HG03097 (cell line): ENCODE results near the gene HYPK.

ENCODE experiments used
- ATAC-seq: cut with Tn5 transposase; IDR thresholded peaks from one replicate; pipeline ENCODE4 v1.9.1; 2021; ENCODE audit not compliant: unreplicated experiment, low FRiP score

HYPK gene, protein sequence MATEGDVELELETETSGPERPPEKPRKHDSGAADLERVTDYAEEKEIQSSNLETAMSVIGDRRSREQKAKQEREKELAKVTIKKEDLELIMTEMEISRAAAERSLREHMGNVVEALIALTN

GRCh38 chr15:43800286-43801141, at the start of gene HYPK:
Gene HYPK (plus strand): TSS chr15:43800599. CDS start chr15:43800623, 24 bp downstream.
- peak; percentile 74 for ATAC-seq

- no peak for ATAC-seq
These were observed 48.5 kb upstream of the HYPK start for GRCh38 chr15:43751885-43752284.

DNA sequence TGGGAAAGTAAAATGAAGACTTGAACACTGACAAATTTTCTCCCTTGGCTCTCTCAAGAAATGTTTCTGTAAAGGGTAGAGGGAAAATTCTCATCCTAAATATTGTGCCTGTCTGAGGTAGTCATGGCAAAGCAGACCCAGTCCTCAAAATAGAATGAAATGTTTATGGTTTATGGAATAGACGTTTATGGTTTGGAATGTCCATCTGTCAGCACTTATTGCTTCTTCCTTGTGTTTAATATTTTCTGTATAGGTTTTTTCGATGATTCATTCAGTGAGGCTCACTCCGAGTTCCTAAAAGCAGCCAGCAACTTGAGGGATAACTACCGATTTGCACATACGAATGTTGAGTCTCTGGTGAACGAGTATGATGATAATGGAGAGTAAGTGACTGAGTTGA, 37.6 kb upstream of the HYPK start:
- ATAC-seq: no peak

DNA sequence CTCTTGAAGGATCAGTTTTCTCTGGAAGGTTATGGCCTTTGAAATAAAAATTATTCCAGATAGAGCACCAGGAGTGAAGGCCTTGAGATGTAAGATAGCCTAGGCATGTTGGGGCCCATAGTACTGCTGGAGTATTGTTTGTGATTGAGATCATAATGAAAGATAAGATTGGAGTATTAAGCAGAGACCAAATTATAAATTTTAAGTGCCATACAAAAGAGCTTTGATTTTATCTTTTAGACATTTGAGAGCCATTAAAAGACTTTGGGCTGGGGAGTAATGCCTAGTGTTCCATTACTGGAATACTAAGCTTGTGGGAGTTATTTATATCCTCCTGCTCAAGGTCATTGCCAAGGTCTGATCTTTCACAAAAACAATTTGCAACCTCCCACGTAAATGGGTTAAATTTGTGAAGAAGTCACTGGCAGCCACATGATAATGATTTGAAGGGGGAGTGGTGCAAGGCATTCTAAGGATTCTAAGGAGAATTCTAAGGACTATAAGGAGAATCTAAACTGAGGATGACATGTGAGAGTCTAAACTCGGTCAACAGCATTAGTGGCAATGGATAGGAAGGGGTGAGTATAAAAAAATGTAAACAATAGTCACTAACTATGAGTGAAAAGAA, 36.5 kb upstream of the HYPK start:
- no peak for ATAC-seq

GRCh38 chr15:43769584-43770228, 30.7 kb upstream of the HYPK start:
- ATAC-seq: no peak

DNA sequence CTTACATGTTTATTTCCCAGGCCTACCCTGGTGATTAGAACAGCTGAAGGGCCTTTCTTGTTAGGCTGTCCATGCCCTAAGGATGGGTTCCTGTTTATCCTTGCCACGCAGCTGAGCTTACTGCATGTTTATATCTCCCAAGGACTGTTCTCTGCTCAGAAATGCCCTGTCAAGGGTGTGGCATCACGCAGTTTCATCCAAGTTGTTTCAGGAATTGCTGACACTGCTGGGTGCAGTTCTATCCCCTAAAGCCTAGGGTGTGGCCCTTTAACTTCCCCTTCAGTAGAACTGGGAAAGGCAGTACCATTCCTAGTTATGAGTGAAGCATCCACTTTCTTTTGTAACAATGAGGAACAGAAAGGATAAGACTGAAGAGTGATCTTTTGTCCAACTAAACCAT, 28.6 kb upstream of the HYPK start:
- ATAC-seq: no peak

DNA sequence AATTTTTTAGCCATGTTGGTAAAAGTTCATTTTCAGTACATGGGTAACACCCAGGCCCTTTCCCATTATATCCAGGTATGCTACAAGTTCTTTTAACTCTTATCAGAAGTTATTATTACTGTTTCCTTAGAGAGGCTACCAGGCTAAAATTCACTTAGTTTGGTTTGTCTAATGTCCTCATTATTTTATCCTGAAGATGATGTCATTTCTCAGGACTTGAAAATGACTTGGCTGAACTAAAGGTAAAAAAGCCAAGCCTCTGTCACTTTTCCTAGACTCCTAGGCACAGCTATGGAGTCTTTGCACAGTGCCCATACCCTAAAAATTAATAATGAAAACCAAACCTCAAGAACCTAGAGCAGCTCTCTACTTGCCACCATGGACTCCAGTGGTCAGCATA, 27.8 kb upstream of the HYPK start:
- no peak for ATAC-seq

DNA sequence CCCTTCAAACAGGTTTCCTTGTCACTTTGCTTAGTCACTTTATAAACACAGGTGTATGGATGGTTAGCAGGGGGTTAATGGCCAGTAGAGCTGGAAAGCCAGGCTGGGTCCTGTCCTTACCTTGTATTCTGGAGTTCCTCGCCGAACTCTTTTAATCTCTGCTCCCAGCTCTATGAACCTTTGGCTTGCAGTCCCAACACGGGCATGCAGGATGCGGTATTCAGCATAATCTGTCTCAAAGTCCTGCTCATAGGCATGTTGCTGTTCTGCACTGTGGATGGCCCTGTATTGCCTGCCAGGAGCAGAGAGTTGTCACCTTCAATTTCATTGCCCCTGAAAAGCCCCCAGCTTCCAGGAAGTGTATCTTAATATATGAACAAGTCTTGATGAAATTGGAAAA, 26.3 kb upstream of the HYPK start:
- no peak for ATAC-seq

DNA sequence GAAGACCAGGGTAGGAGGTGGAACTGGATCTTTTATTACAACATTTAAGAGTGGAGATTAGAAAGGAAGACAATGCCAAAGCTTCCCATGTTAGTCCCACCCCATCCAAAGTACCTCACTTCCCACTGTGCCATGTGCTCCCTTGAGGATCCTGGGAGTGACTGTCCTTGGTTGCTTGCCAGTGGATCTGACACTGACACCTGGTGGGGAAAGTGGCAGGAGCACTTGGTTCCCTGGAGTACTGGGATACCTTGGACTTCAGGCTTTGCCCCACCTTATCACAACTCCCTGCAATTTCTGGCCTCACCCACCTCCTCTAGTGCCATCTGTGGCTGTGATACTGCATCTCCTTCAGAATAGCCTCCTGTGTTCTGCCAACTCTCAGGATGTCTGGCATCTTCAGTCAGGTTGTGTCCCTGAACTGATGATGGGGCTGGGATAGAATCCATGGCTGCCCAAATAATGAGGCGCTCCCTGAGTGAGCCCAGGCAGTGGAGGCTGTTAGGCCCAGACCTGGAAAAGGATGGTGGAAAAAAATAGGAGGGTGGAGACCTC, 24.9 kb upstream of the HYPK start:
- ATAC-seq: no peak

DNA sequence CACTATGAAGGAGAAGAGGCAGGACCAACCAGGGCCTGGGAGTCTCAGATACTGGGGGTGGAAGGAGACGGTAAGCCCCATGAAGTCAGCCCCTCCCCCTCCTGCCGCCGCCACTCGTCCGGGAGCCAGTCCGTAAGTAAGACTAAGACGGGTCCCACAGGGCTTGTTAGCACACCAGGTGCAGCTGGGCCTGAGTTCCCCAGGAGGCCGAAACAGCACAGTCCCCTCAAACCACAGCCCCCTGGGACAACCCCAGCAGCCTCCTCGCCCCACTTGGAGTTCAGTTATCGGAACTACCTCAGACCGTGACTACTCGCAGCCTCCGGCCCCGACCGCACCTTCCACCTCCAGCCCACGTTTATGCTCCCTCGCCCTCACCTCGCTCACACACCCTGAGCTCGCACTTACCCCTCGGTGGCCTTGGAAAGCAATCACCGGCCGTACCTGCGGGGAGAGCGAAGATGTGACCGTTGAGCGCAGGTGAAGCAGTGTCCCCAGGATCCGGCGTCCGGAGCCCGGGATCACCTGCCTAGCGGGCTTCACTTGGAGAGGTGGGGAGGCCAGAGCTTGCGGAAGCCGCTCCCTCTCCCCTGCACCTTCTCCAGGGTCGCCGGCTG, 24.2 kb upstream of the HYPK start:
- ATAC-seq: peak; percentile 63

- ATAC-seq: peak; percentile 33
These were observed 23.6 kb upstream of the HYPK start, which contains the start of gene ELL3 for GRCh38 chr15:43776718-43777266. Gene ELL3 (minus strand): TSS chr15:43776966. CDS start chr15:43776901, 65 bp downstream.

DNA sequence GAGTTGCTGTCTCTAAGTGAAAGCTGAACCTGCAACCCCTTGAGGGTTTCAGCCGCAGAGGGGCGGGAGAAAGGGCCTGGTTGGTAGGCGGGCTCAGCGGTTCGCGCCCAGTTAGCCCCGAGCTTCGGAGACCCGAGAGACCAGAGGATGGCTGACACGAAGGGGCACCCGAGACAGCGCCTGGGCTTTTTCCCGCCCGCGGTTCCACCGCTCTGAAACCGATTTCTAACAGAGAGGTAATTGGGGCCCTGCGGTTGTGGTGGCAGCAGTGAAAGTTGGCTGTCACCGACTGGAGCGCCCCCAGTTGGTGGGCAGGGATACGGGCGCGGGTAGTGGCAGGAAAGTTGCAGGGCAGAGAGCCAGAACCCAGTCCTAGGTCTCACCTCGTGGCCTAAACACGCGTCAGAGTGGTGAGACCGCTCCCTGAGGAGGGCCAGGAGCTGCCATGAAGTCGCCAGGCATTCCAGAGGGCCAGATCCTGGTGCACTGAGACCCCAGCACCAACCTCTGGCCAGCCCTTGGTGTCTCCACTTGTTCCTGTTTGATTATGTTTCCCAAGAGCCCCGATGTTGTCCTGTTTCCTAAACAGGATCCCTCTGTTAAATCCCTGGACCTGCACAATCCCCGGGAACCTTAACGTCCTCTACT, 23.0 kb upstream of the HYPK start:
- peak; percentile 45 for ATAC-seq

- no peak for ATAC-seq
These were observed 21.4 kb upstream of the HYPK start for GRCh38 chr15:43779016-43779415.

DNA sequence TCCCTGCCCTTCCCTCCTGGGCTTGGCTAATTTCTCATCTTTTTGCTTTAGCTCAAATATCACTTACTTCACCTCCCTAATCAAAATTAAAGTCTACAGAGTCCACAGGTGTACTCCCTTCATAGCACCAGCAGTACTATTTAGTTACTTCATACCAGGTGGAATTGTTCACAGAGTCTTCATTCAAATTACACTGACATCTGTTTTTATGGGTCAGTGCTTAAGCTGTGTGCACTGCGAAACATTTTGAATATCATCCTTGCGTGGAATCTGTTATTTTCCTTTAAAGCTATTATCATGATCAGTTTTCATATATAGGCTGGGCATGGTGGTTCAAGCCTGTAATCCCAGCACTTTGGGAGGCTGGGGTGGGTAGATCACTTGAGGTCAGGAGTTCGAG, 11.0 kb upstream of the HYPK start:
- ATAC-seq: no peak

DNA sequence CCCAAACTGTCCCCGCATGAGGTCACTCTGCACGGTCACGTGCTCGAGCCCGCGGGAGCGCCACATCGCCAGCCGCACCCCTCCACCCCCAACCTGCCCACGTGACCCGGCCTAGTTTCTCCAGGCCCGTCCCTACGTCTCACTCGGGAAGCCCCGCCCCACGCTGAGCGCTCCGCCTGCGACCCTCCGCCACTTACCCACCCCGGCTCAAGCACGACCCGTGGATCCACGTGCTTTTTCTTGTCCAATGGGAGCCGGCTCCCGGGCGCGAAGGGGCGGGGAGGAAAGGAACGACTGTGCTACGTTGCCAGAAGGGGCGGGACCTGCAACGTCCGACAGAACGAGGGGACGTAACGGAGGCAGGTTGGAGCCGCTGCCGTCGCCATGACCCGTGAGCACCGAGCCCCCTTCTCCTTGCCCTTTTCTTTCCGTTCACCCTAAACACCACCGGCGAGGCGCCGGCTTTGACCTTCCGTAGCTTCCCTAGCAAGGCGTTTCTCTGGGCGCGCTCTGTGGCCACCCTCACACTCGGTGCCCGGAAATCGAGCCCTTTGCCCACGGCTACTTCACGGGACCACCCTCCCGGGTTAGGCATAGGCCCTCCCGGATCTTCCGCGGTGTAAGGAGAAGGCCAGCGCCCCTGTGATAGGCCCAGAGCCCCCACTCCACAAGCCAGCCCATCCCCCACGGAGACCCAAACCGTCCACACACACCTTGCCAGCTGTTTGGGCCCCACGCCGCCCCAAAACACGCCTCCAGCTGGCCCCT, 8.2 kb upstream of the HYPK start, which contains the start of gene SERF2:
TSS of gene SERF2 (plus strand) at position 328 of the 768 bp plus-strand sequence. CDS start at position 385, 57 bp downstream.
- ATAC-seq: peak; percentile 91

DNA sequence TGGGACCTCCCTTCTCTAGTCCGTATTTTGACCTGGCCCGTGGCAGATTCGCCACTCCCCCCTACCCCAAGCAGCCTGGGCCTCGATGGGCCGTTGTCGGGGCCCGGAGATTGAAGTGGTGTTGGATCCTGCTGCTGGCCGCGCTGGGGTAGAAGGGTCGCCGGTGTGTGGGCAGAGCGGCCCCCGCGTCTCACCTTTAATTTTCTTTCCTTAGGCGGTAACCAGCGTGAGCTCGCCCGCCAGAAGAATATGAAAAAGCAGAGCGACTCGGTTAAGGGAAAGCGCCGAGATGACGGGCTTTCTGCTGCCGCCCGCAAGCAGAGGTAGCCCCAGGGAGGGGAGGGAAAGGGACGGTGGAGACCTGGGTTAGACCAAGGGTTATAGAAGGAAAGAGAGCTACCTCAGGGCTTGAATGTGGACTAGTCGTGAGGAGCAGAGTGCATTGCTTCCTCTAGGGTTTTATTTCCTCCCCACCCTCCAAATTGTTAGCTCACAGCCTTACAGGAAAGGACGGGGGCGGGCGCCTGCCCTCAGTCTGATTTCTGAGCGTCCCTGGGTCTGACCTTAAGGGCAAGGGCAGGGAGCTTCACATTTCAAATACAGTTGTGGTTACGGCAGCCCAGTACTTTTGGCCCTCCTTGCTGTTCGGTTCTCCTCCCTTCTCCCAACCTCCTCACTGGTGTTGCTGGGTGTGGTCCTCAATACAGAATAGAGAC, 7.5 kb upstream of the HYPK start:
- ATAC-seq: no peak

DNA sequence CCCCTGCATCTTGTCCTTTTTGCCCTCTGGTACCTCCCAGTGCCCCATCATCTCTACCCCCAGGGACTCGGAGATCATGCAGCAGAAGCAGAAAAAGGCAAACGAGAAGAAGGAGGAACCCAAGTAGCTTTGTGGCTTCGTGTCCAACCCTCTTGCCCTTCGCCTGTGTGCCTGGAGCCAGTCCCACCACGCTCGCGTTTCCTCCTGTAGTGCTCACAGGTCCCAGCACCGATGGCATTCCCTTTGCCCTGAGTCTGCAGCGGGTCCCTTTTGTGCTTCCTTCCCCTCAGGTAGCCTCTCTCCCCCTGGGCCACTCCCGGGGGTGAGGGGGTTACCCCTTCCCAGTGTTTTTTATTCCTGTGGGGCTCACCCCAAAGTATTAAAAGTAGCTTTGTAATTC, 6.8 kb upstream of the HYPK start:
- ATAC-seq: no peak
